ENCODE measurements around the gene GAREM2. TPM values are rescaled to one million over a fixed set of nuclear protein-coding genes. Genes with fewer than 3 reads are reported as not detected.

The GAREM2 gene
- total RNA-seq, 4 donors from 2014 or later = 1.5 to 4.6 (median 2.2) TPM; not detected in 1

- intact Hi-C loops (cut with DNase I; ENCODE audit: low total_unique reads) (no loop called here), in situ Hi-C loops (cut with MboI; ENCODE audit: low pct_ligation_motif_present in 1 of 4, low pct_unique_long_range_greater_than_20kb in 1 of 4, low sequenced_read_pairs in 3 of 4) (no loop called here)
- H3K36me3 ChIP-seq = peaks cover 0 to 15% (median 5%) of the 10 kb centered on the region in 4 donors
- no peaks in the 10 kb centered on the region for H3K9me3 ChIP-seq
- H3K4me3 ChIP-seq = no peak overlapping the region
- 88 to 93% methylated on average over 4 of the region's 4 CpGs for WGBS, 2 donors (ENCODE audit: low coverage in 1 of 2)
- no peaks in the 10 kb centered on the region for H3K27me3 ChIP-seq
- no peak for DNase-seq
- TF ChIP-seq POLR2AphosphoS5 (IDR thresholded peaks at IDR 0.05) = no peak
- no peak for TF ChIP-seq EP300 (IDR thresholded peaks at IDR 0.05; ENCODE audit: low read depth)
- TF ChIP-seq POLR2A (IDR thresholded peaks at IDR 0.05) = no peak
- no peak for TF ChIP-seq CTCF (IDR thresholded peaks at IDR 0.05)
- no peak overlapping the region for H3K27ac ChIP-seq
- peaks cover 4 to 18% (median 14%) of the 10 kb centered on the region in 4 donors for H3K4me1 ChIP-seq
Measured at GRCh38 chr2:26189123-26189522, 16.2 kb downstream of the GAREM2 start.

- H3K27ac ChIP-seq = no peak overlapping the region
- peaks cover 4 to 15% (median 11%) of the 10 kb centered on the region in 4 donors for H3K4me1 ChIP-seq
- no peaks in the 10 kb centered on the region for H3K27me3 ChIP-seq
- 86% methylated on average over 4 of the region's 4 CpGs; no CpG with 5 or more reads in 1 of the 2 donors for WGBS, 2 donors (ENCODE audit: low coverage in 1 of 2)
- H3K9me3 ChIP-seq = no peaks in the 10 kb centered on the region
- intact Hi-C loops (cut with DNase I; ENCODE audit: low total_unique reads) = no loop called here
- no peak for TF ChIP-seq EP300 (IDR thresholded peaks at IDR 0.05; ENCODE audit: low read depth)
- no peak for TF ChIP-seq CTCF (IDR thresholded peaks at IDR 0.05)
- TF ChIP-seq POLR2A (IDR thresholded peaks at IDR 0.05) = no peak
- TF ChIP-seq POLR2AphosphoS5 (IDR thresholded peaks at IDR 0.05) = no peak
- DNase-seq = no peak
- H3K36me3 ChIP-seq = peaks cover 0 to 21% (median 8%) of the 10 kb centered on the region in 4 donors
- no peak overlapping the region for H3K4me3 ChIP-seq
- in situ Hi-C loops (cut with MboI; ENCODE audit: low pct_ligation_motif_present in 1 of 4, low pct_unique_long_range_greater_than_20kb in 1 of 4, low sequenced_read_pairs in 3 of 4) = no loop called here
Measured at GRCh38 chr2:26189751-26190150, 16.9 kb downstream of the GAREM2 start.

- Histone ChIP-seq H3K4me3 (no peak overlapping the region), H3K27ac (no peak overlapping the region), H3K36me3 (peaks cover 0 to 21% (median 8%) of the 10 kb centered on the region in 4 donors), H3K27me3 (no peaks in the 10 kb centered on the region), H3K4me1 (peaks cover 4 to 11% (median 7%) of the 10 kb centered on the region in 4 donors), H3K9me3 (no peaks in the 10 kb centered on the region)
- no peak for DNase-seq
- intact Hi-C loops (cut with DNase I; ENCODE audit: low total_unique reads) = no loop called here
- in situ Hi-C loops (cut with MboI; ENCODE audit: low pct_ligation_motif_present in 1 of 4, low pct_unique_long_range_greater_than_20kb in 1 of 4, low sequenced_read_pairs in 3 of 4) = no loop called here
- TF ChIP-seq POLR2AphosphoS5 (IDR thresholded peaks at IDR 0.05) (no peak), POLR2A (IDR thresholded peaks at IDR 0.05) (no peak), CTCF (IDR thresholded peaks at IDR 0.05) (no peak), EP300 (IDR thresholded peaks at IDR 0.05; ENCODE audit: low read depth) (no peak)
- WGBS, 2 donors (ENCODE audit: low coverage in 1 of 2) = 85 to 89% methylated on average over 6 to 7 of the region's 7 CpGs
Measured at GRCh38 chr2:26190369-26190768, 17.5 kb downstream of the GAREM2 start.

- 85 to 96% methylated on average over 6 to 20 of the region's 20 CpGs for WGBS, 2 donors (ENCODE audit: low coverage in 1 of 2)
- Histone ChIP-seq H3K4me1 (peaks cover 0 to 7% (median 3%) of the 10 kb centered on the region in 4 donors), H3K27ac (peak overlapping the region; percentile 55 to 62 (median 60)), H3K9me3 (no peaks in the 10 kb centered on the region), H3K36me3 (peaks cover 0 to 23% (median 9%) of the 10 kb centered on the region in 4 donors), H3K27me3 (no peaks in the 10 kb centered on the region), H3K4me3 (no peak overlapping the region)
- in situ Hi-C loops (cut with MboI; ENCODE audit: low pct_ligation_motif_present in 1 of 4, low pct_unique_long_range_greater_than_20kb in 1 of 4, low sequenced_read_pairs in 3 of 4) = no loop called here
- TF ChIP-seq POLR2AphosphoS5 (IDR thresholded peaks at IDR 0.05) (no peak), POLR2A (IDR thresholded peaks at IDR 0.05) (no peak), EP300 (IDR thresholded peaks at IDR 0.05; ENCODE audit: low read depth) (no peak), CTCF (IDR thresholded peaks at IDR 0.05) (no peak)
- DNase-seq = no peak
- intact Hi-C loops (cut with DNase I; ENCODE audit: low total_unique reads) = no loop called here
Measured at GRCh38 chr2:26191316-26192159, 18.6 kb downstream of the GAREM2 start.
